ENCODE results near the gene PARP8. TPM values are rescaled to one million over a fixed set of nuclear protein-coding genes. Genes with fewer than 3 reads are reported as not detected.
A peak's percentile ranks its signal among the peaks of the same experiment; 100 is the strongest.

PARP8 gene
- total RNA-seq, 2 experiments from 2014 or later, result 42.9 to 48.3 TPM

DNA sequence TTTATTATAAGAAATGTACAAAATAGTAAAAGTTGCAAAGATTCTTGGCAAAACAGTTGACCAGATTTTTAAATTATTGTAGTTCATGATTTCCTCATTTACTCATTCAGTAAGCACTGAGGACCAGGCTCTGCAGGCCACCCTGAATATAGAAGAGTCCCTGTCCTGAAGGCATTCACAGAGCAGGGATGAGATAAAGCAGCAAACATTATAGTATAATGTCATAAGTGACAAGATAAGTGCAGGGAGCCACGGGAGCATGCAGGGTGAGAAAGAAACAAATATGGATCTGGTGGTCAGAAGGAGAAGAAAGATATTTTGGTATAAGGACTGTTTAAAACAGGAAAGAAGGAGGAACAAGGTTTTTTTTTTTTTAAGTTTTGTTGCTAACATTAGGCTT, 46.0 kb downstream of the PARP8 start:
- intact Hi-C loops (cut with micrococcal nuclease), result loop anchor here (5.0 kb wide), 1 partner anchor 35 kb away; no protein-coding TSS in a partner anchor
- TF ChIP-seq, protein P1, sequence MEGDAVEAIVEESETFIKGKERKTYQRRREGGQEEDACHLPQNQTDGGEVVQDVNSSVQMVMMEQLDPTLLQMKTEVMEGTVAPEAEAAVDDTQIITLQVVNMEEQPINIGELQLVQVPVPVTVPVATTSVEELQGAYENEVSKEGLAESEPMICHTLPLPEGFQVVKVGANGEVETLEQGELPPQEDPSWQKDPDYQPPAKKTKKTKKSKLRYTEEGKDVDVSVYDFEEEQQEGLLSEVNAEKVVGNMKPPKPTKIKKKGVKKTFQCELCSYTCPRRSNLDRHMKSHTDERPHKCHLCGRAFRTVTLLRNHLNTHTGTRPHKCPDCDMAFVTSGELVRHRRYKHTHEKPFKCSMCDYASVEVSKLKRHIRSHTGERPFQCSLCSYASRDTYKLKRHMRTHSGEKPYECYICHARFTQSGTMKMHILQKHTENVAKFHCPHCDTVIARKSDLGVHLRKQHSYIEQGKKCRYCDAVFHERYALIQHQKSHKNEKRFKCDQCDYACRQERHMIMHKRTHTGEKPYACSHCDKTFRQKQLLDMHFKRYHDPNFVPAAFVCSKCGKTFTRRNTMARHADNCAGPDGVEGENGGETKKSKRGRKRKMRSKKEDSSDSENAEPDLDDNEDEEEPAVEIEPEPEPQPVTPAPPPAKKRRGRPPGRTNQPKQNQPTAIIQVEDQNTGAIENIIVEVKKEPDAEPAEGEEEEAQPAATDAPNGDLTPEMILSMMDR (IDR thresholded peaks at IDR 0.05), result no peak
- no peak for DNase-seq
- POLR2A ChIA-PET, result no interaction called here
- no peak for ATAC-seq
- CTCF ChIA-PET, result no interaction called here
- no peaks in the 10 kb centered on the region for H3K9me3 Mint-ChIP-seq
- H3K36me3 Mint-ChIP-seq (ENCODE audit: low read depth), result peaks cover 4% of the 10 kb centered on the region
- H3K27me3 Mint-ChIP-seq, result no peaks in the 10 kb centered on the region
- peaks cover 87% of the 10 kb centered on the region for H3K4me1 Mint-ChIP-seq (ENCODE audit: low read depth)
- H3K27ac Mint-ChIP-seq, result peak overlapping the region; percentile 86
- peak overlapping the region; percentile 2 for H3K4me3 Mint-ChIP-seq

DNA sequence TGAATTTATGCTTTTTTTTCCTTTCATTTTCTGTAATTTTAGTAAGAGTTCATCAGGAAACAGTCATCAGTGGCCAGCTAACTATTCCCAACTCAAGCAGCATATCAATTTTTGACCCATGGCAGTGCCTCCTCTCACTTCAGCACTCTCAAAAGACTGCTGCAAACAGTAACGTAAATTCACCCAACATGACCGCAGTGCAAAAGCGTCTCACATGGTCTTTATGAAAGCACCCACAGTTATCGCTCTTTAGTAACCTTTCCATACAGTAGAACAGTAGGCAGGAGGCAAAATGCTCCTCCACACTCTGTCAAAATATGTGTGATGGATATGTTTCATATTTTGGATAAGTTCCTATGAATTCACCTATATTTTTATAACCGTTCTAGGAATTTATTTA, 48.6 kb downstream of the PARP8 start:
- no peak for DNase-seq
- Mint-ChIP-seq H3K27ac (peak overlapping the region; percentile 69), H3K36me3 (ENCODE audit: low read depth) (peaks cover 14% of the 10 kb centered on the region), H3K9me3 (no peaks in the 10 kb centered on the region), H3K4me1 (ENCODE audit: low read depth) (peaks cover 85% of the 10 kb centered on the region), H3K27me3 (no peaks in the 10 kb centered on the region), H3K4me3 (peak overlapping the region; percentile 52)
- intact Hi-C loops (cut with micrococcal nuclease), result no loop called here
- POLR2A ChIA-PET, result no interaction called here
- TF ChIP-seq, protein P1 (IDR thresholded peaks at IDR 0.05), result no peak
- CTCF ChIA-PET, result interaction anchor here (0.7 to 1.3 kb wide), 5 partner anchors 9 to 168 kb away, joined by 3 to 4 read pairs (median 3); no protein-coding TSS in a partner anchor
- ATAC-seq, result no peak

DNA sequence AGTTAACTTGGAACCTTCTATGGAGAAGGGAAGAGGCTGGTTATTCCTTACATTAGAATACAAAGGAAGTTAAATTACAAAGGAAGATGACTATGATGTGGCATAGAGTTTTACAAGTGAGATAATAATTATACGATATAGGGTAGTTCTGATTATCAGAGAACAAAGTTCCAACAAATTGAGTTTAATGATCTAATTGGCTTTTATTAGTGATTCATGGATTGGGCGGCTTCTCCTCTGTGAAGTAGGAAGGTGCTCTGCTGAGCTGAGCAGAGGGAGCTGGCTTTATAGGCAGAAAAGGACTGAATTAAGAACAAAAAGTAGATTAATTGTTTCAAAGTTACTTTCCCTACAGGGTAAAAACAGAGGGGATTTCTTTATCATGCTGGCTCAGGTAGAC, 49.7 kb downstream of the PARP8 start:
- no peak for DNase-seq
- Mint-ChIP-seq H3K27me3 (no peaks in the 10 kb centered on the region), H3K36me3 (ENCODE audit: low read depth) (peaks cover 14% of the 10 kb centered on the region), H3K4me3 (no peak overlapping the region), H3K9me3 (no peaks in the 10 kb centered on the region), H3K4me1 (ENCODE audit: low read depth) (peaks cover 86% of the 10 kb centered on the region), H3K27ac (peak overlapping the region; percentile 59)
- TF ChIP-seq, protein P1 (IDR thresholded peaks at IDR 0.05), result no peak
- ChIA-PET CTCF (interaction anchor here (1.0 kb wide), 1 partner anchor 10 kb away, joined by 3 read pairs; no protein-coding TSS in a partner anchor), POLR2A (no interaction called here)
- no peak for ATAC-seq
- intact Hi-C loops (cut with micrococcal nuclease), result no loop called here

DNA sequence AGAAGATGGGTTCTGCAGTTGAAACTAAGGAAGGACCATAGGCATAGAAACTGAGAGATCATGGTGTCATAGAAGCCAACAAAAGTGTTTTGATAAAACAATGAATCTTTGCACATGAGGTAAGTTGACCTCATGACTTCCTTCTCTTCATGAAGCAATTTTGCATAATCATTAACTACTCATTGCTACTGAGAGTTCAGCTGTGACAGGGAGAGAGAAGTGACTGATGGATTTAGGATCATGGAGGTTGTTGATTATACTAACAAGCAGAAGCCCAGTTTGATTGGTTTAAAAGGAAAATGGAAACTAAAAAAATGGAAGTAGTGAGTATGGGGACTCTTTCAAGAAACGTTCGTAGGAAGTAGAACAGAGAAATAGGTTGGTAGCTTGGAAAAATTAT, 51.2 kb downstream of the PARP8 start:
- peaks cover 12% of the 10 kb centered on the region for H3K36me3 Mint-ChIP-seq (ENCODE audit: low read depth)
- TF ChIP-seq, protein P1 (IDR thresholded peaks at IDR 0.05), result no peak
- peaks cover 81% of the 10 kb centered on the region for H3K4me1 Mint-ChIP-seq (ENCODE audit: low read depth)
- intact Hi-C loops (cut with micrococcal nuclease), result no loop called here
- H3K9me3 Mint-ChIP-seq, result no peaks in the 10 kb centered on the region
- peak overlapping the region; percentile 73 for H3K27ac Mint-ChIP-seq
- no peak for DNase-seq
- no peaks in the 10 kb centered on the region for H3K27me3 Mint-ChIP-seq
- CTCF ChIA-PET, result interaction anchor here (0.7 kb wide), 1 partner anchor 33 kb away, joined by 3 read pairs; no protein-coding TSS in a partner anchor
- POLR2A ChIA-PET, result no interaction called here
- peak; percentile 71 for ATAC-seq
- H3K4me3 Mint-ChIP-seq, result no peak overlapping the region

DNA sequence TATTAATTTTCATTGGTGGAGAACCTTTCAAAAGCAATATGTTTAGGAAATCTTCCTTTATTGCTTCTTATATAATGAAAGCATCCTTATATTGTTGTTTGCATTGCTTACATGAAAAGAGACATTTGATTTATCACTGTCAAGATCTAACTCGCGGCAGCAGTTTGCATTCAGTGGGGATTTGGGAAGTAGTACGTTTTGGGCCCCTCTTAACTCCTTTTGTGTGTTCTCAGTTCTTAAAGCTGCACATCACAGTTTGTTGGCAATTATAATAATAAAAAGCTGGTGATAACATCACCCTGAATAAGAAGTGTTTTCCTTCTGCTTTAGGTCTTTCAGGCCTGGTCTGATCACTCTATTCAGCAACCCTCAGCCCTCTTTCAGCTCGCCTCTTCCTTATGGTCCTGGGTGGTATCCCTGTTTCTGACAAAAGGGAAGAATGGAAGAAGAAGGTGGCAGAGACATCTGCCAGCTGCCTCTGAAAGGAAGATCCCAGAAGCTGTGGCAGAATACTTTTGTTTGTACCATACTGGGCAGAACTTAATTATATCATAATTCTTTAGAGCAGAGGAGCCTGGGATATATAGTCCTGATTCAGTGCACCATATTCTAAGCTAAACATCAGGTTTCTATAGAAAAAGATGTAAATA, 53.7 kb downstream of the PARP8 start:
- intact Hi-C loops (cut with micrococcal nuclease), result no loop called here
- DNase-seq (no peak), ATAC-seq (no peak)
- Mint-ChIP-seq H3K36me3 (ENCODE audit: low read depth) (peaks cover 11% of the 10 kb centered on the region), H3K27me3 (no peaks in the 10 kb centered on the region), H3K4me3 (peak overlapping the region; percentile 25), H3K9me3 (no peaks in the 10 kb centered on the region), H3K27ac (peak overlapping the region; percentile 72), H3K4me1 (ENCODE audit: low read depth) (peaks cover 75% of the 10 kb centered on the region)
- CTCF ChIA-PET, result interaction anchor here (0.8 to 2.1 kb wide), 3 partner anchors 9 to 31 kb away, joined by 3 to 8 read pairs (median 5); no protein-coding TSS in a partner anchor
- POLR2A ChIA-PET, result no interaction called here
- TF ChIP-seq, protein P1 (IDR thresholded peaks at IDR 0.05), result no peak
